ENCODE measurements around the gene MYZAP.

The MYZAP gene

GRCh38 chr15:57706405-57707209 is 114.9 kb downstream of the MYZAP start, which contains the start of gene POLR2M:
Gene POLR2M, plus strand, starts transcription at chr15:57706714. Its CDS starts 129 bp downstream, at chr15:57706843.
- DNase-seq, result peak; percentile 98

GRCh38 chr15:57708047-57708446 is 116.3 kb downstream of the MYZAP start:
- peak; percentile 9 for DNase-seq

- no peak for DNase-seq
Observed at GRCh38 chr15:57718309-57718708, 126.6 kb downstream of the MYZAP start.

- DNase-seq, result no peak
Observed at GRCh38 chr15:57720867-57721266, 129.2 kb downstream of the MYZAP start.

- DNase-seq, result no peak
Observed at GRCh38 chr15:57726411-57726810, 134.7 kb downstream of the MYZAP start.

GRCh38 chr15:57727031-57727430 is 135.3 kb downstream of the MYZAP start:
- no peak for DNase-seq

- no peak for DNase-seq
Observed at GRCh38 chr15:57728436-57728835, 136.7 kb downstream of the MYZAP start.

- no peak for DNase-seq
Observed at GRCh38 chr15:57730876-57731275, 139.2 kb downstream of the MYZAP start.

GRCh38 chr15:57731530-57732103 is 139.9 kb downstream of the MYZAP start:
- no peak for DNase-seq

GRCh38 chr15:57732526-57733331 is 141.0 kb downstream of the MYZAP start:
- DNase-seq, result peak; percentile 68

- no peak for DNase-seq
Observed at GRCh38 chr15:57734860-57735259, 143.2 kb downstream of the MYZAP start.

Data from DMS53 (cell line).